K562 (cell line): ENCODE results near the gene SCN1B. TPM values are rescaled to one million over a fixed set of nuclear protein-coding genes. Genes with fewer than 3 reads are reported as not detected.
A peak's percentile ranks its signal among the peaks of the same experiment; 100 is the strongest.

ENCODE experiments used
- ATAC-seq: fragments of 200-7000 bp; cut with Tn5 transposase; 3 replicates; pipeline ENCODE4 v1.9.1; 2020; ENCODE audit warnings: moderate library complexity
- Bru-seq: library from RNA; stranded (reverse); fragments of 400-500 nt; gene quantifications from one replicate; lab custom pipeline; 2021; lab: Mats Ljungman, UMichigan
- BruChase-seq, 2 experiments: library from RNA; stranded (reverse); fragments of 400-500 nt; gene quantifications; one replicate each; lab custom pipeline; 2021; lab: Mats Ljungman, UMichigan
- BruUV-seq: library from RNA; stranded (reverse); fragments of 400-500 nt; replicated peaks from 2 replicates; lab custom pipeline; 2021; lab: Mats Ljungman, UMichigan
- CTCF ChIA-PET: fragments of 300-600 bp; formaldehyde crosslinking; extraction: SDS; loops from one replicate; lab custom pipeline; 2021; ENCODE audit warnings: low intra/inter-chr PET ratio; lab: Yijun Ruan, JAX
- POLR2A ChIA-PET: fragments of 300-600, 350-650 bp; sonication (Branson Sonifier 250); formaldehyde crosslinking; extraction: SDS; loops from one replicate; lab custom pipeline; 2021; ENCODE audit warnings: antibody characterized with exemption, inconsistent platforms; lab: Yijun Ruan, JAX
- DNase-seq, 4 experiments: peaks; one replicate each; pipeline versions ENCODE4 v3.0.0 to v3.0.0-alpha.2; 2011 to 2018; ENCODE audit warnings: low spot score in 3 of 4, mixed read lengths in 3 of 4; ENCODE audit errors: extremely low read depth in 1 of 4
- FAIRE-seq: peaks from 2 replicates; lab custom pipeline; 2011; peaks lifted over from hg19 to GRCh38; lab: Jason Lieb, UNC
- H2AFZ ChIP-seq: 2 replicates; pipeline ENCODE4 v1.6.0; 2011; ENCODE audit warnings: low read depth, low read length, control low read depth, inconsistent platforms
- H3K27ac ChIP-seq: fragments of 200-600 bp; 3 replicates; pipeline ENCODE4 v1.8.0; 2011; ENCODE audit warnings: low read depth, mild to moderate bottlenecking, control low read depth, inconsistent platforms, low read length, moderate library complexity, mixed read lengths; ENCODE audit errors: extremely low read depth
- H3K27me3 ChIP-seq, 2 experiments: fragments of 300-600 bp in 1 of 2; 2 replicates in 1 of 2; 3 replicates in 1 of 2; pipeline versions ENCODE4 v1.6.0 to v1.8.0; 2011; ENCODE audit warnings: inconsistent platforms in 2 of 2, low read length in 2 of 2, mild to moderate bottlenecking in 1 of 2, mixed read lengths in 1 of 2, moderate library complexity in 1 of 2; ENCODE audit not compliant: control insufficient read depth in 2 of 2, insufficient read depth in 2 of 2
- H3K36me3 ChIP-seq: fragments of 300-600 bp; 3 replicates; pipeline ENCODE4 v1.8.0; 2011; ENCODE audit warnings: mild to moderate bottlenecking, low read length, inconsistent platforms; ENCODE audit not compliant: control insufficient read depth, insufficient read depth
- H3K4me1 ChIP-seq, 2 experiments: fragments of 200-600 bp in 1 of 2; replicated peaks in 1 of 2; 2 replicates in 1 of 2; 3 replicates in 1 of 2; pipeline versions ENCODE4 v1.5.1 to v1.8.0; 2011; ENCODE audit warnings: inconsistent platforms in 2 of 2, low read length in 2 of 2, mild to moderate bottlenecking in 1 of 2, mixed read lengths in 1 of 2, moderate library complexity in 1 of 2; ENCODE audit not compliant: control insufficient read depth in 2 of 2, insufficient read depth in 2 of 2
- H3K4me2 ChIP-seq: 2 replicates; pipeline ENCODE4 v1.6.1; 2011; ENCODE audit warnings: low read length, control low read depth, inconsistent platforms, mixed read lengths; ENCODE audit not compliant: insufficient read depth
- H3K4me3 ChIP-seq: fragments of 200-600 bp; sonication (generic), shearing (Covaris generic); 2 replicates; pipeline ENCODE4 v1.5.1; 2016; ENCODE audit warnings: control low read depth, inconsistent platforms
- H3K79me2 ChIP-seq: fragments of 200-600 bp; 3 replicates; pipeline ENCODE4 v1.8.0; 2011; ENCODE audit warnings: low read length, inconsistent platforms; ENCODE audit not compliant: control insufficient read depth, insufficient read depth
- H3K9ac ChIP-seq, 2 experiments: 2 replicates each; pipeline versions ENCODE4 v1.6.0 to v1.6.1; 2011; ENCODE audit warnings: low read depth in 2 of 2, low read length in 2 of 2, control low read depth in 1 of 2, inconsistent platforms in 1 of 2, mild to moderate bottlenecking in 1 of 2, mixed read lengths in 1 of 2; ENCODE audit not compliant: insufficient read depth in 1 of 2
- H3K9me1 ChIP-seq: one replicate; pipeline ENCODE4 v1.6.0; 2011; ENCODE audit warnings: inconsistent platforms, mild to moderate bottlenecking, low read length, moderate library complexity; ENCODE audit not compliant: control insufficient read depth, insufficient read depth
- H3K9me3 ChIP-seq: replicated peaks from 2 replicates; pipeline ENCODE4 v1.5.1; 2011; ENCODE audit warnings: low read depth, low read length, inconsistent platforms; ENCODE audit not compliant: control insufficient read depth, insufficient read depth
- H4K20me1 ChIP-seq: replicated peaks from 2 replicates; pipeline ENCODE4 v1.6.1; 2011; ENCODE audit warnings: low read length, inconsistent platforms, mixed read lengths; ENCODE audit not compliant: control insufficient read depth, insufficient read depth
- ATF3 ChIP-seq, 2 experiments: fragments of 450-650 bp in 1 of 2; sonication (generic) in 1 of 2; formaldehyde crosslinking in 1 of 2; IDR thresholded peaks in 1 of 2; conservative IDR thresholded peaks in 1 of 2; 2 replicates each; pipeline versions ENCODE4 v1.6.1 to v1.8.1; 2016 to 2023; ENCODE audit warnings: mild to moderate bottlenecking in 2 of 2, moderate library complexity in 2 of 2, inconsistent platforms in 1 of 2, missing genetic modification reagents in 1 of 2
- ATF7 ChIP-seq: fragments of 450-650 bp; IDR thresholded peaks from 2 replicates; pipeline ENCODE4 v1.7.1; 2014; ENCODE audit warnings: mild to moderate bottlenecking, moderate library complexity
- CHAMP1 ChIP-seq: fragments of 450-650 bp; IDR thresholded peaks from 2 replicates; pipeline ENCODE4 v1.6.1; 2016; ENCODE audit warnings: mild to moderate bottlenecking
- CREM ChIP-seq: IDR thresholded peaks from 2 replicates; pipeline ENCODE4 v1.6.1; 2014; ENCODE audit warnings: antibody characterized with exemption, low read depth
- MAX ChIP-seq: sonication (generic); formaldehyde crosslinking; IDR thresholded peaks from 2 replicates; pipeline ENCODE4 v1.9.0; 2022; ENCODE audit warnings: mild to moderate bottlenecking, missing genetic modification reagents
- NR2C1 ChIP-seq, 2 experiments: fragments of 450-650 bp; IDR thresholded peaks; 2 replicates each; pipeline ENCODE4 v1.6.1; 2017; ENCODE audit warnings: mild to moderate bottlenecking in 2 of 2, antibody characterized with exemption in 1 of 2, inconsistent platforms in 1 of 2, missing compliant biosample characterization in 1 of 2, missing genetic modification characterization in 1 of 2
- SMARCA4 ChIP-seq: fragments of 450-650 bp; IDR thresholded peaks from 2 replicates; pipeline ENCODE4 v1.6.1; 2016
- ZFP91 ChIP-seq: sonication (generic); formaldehyde crosslinking; IDR thresholded peaks from 2 replicates; pipeline ENCODE4 v1.8.0; 2022; ENCODE audit warnings: mild to moderate bottlenecking, missing genetic modification reagents
- ZNF124 ChIP-seq: sonication (generic); formaldehyde crosslinking; IDR thresholded peaks from 2 replicates; pipeline ENCODE4 v1.8.1; 2022; ENCODE audit warnings: missing genetic modification reagents
- WGBS: fragments of 100-300 bp; shearing (Covaris generic); methylation state at CpG from one replicate; pipeline ENCODE4 v1.1.6; 2016; ENCODE audit warnings: low coverage, mixed read lengths; ENCODE audit not compliant: insufficient coverage; ENCODE audit errors: missing lambda C conversion rate; 5-methylcytosine and 5-hydroxymethylcytosine counted together
- in situ Hi-C: fragments of 300-500 bp; cut with MboI; formaldehyde crosslinking; loops from 4 replicates; pipeline ENCODE4 v1.15.0; 2018; ENCODE audit warnings: inconsistent platforms, mixed read lengths
- intact Hi-C: fragments of 100-400 bp; cut with micrococcal nuclease; formaldehyde crosslinking; loops from 2 replicates; pipeline ENCODE4 v1.14.2; 2022
- long read RNA-seq, 3 experiments: library from polyadenylated mRNA in 2 of 3; library from RNA in 1 of 3; unstranded in 2 of 3; stranded (forward) in 1 of 3; transcript quantifications; one replicate each; pipeline ENCODE4 v2.0.0, GENCODE V29; 2019 to 2022
- polyA minus RNA-seq, 3 experiments: library from RNA; depleted of rRNA, polyadenylated mRNA; stranded (reverse); fragments of >200 nt; gene quantifications; 2 replicates each; pipeline ENCODE4 v1.2.3, GENCODE V29; 2011
- polyA plus RNA-seq, 8 experiments: library from polyadenylated mRNA; depleted of rRNA in 4 of 8; stranded (reverse) in 5 of 8; unstranded in 3 of 8; fragments of >200 nt; fragmentation: Nextera tagmentation in 2 of 8; fragmentation: Illumina TruSeq in 1 of 8; extraction: Ambion mirVana in 2 of 8; extraction: Trizol in 1 of 8; gene quantifications; 2 replicates each; pipeline versions ENCODE4 v1.2.1 to v1.2.3, GENCODE V29; 2011 to 2014; ENCODE audit warnings: inconsistent platforms in 1 of 8, missing spikeins in 1 of 8
- total RNA-seq, 7 experiments: library from RNA; depleted of rRNA in 6 of 7; stranded (reverse); fragments of >200 nt in 6 of 7; fragmentation: Illumina TruSeq in 2 of 7; extraction: Trizol in 2 of 7; gene quantifications; 2 replicates each; pipeline versions ENCODE4 v1.2.1 to v1.2.3, GENCODE V29; 2011 to 2021; ENCODE audit warnings: low replicate concordance in 1 of 7

The SCN1B gene
- 6.3 and 14.6 TPM in 2 replicates for total RNA-seq (2011; cell fraction: chromatin; rRNA removed; ENCODE audit: low replicate concordance)
- 7.7 and 7.9 TPM in 2 replicates for total RNA-seq (2011; cell fraction: nucleolus; rRNA removed)
- 8.3 and 13.4 TPM in 2 replicates for total RNA-seq (2011; cell fraction: nucleoplasm; rRNA removed)
- 0.91 and 1.6 TPM in 2 replicates for total RNA-seq (2014; rRNA removed)
- total RNA-seq (2014; rRNA removed; fragmentation: Illumina TruSeq; extraction: Trizol): 0.51 and 0.80 TPM in 2 replicates
- total RNA-seq (2015; rRNA removed; fragmentation: Illumina TruSeq; extraction: Trizol): 0.91 and 1.2 TPM in 2 replicates
- total RNA-seq (2021): 1.8 TPM in 2 replicates
- polyA plus RNA-seq (2011; rRNA removed): 2.5 and 4.2 TPM in 2 replicates
- 2.3 and 2.6 TPM in 2 replicates for polyA plus RNA-seq (2011; cell fraction: cytosol; rRNA removed)
- 9.1 and 10.0 TPM in 2 replicates for polyA plus RNA-seq (2011; cell fraction: nucleus; rRNA removed)
- 1.4 and 3.7 TPM in 2 replicates for polyA plus RNA-seq (2012)
- polyA plus RNA-seq (2014; fragmentation: Illumina TruSeq; extraction: Trizol): 0.79 and 1.0 TPM in 2 replicates
- polyA plus RNA-seq (2014; fragmentation: Nextera tagmentation; extraction: Ambion mirVana): under 1 TPM; 0.03 to 0.06 TPM
- 1.2 and 2.1 TPM in 2 replicates for polyA plus RNA-seq (2014; rRNA removed)
- 1.1 and 2.6 TPM in 2 replicates for polyA minus RNA-seq (2011; rRNA and poly(A)+ RNA removed)
- 1.2 and 1.5 TPM in 2 replicates for polyA minus RNA-seq (2011; cell fraction: cytosol; rRNA and poly(A)+ RNA removed)
- 1.6 and 2.2 TPM in 2 replicates for polyA minus RNA-seq (2011; cell fraction: nucleus; rRNA and poly(A)+ RNA removed)
- percentile 47 among the genes with signal in this experiment for Bru-seq, nascent RNA
- BruChase-seq, experiment 1, labeled RNA remaining after a 2-hour chase: percentile 45 among the genes with signal in this experiment
- percentile 52 among the genes with signal in this experiment for BruChase-seq, experiment 2, labeled RNA remaining after a 6-hour chase
- long read RNA-seq, experiment 1, partial matches to known transcripts: 0 of 5 reads
- long read RNA-seq, experiment 1, other reads (novel, unspliced or antisense): 3 of 5 reads
- long read RNA-seq, experiment 2, partial matches to known transcripts: 1 of 3 reads
- long read RNA-seq, experiment 2, other reads (novel, unspliced or antisense): 0 of 3 reads
- long read RNA-seq, experiment 3: 0 reads

GRCh38 chr19:35030257-35031071, at the start of gene SCN1B:
Gene SCN1B, plus strand, starts transcription at chr19:35030470. Its CDS starts 351 bp downstream, at chr19:35030821.
- peaks cover 28% of the 10 kb centered on the region for H3K36me3 ChIP-seq
- DNase-seq: peak; percentile 85 to 89 (median 88)
- 0% methylated on average over 38 of the region's 118 CpGs for WGBS
- CTCF ChIA-PET: interaction anchor here (0.8 kb wide), 1 partner anchor 10 kb away, joined by 3 read pairs; no protein-coding TSS in a partner anchor
- peak within 1 kb of the TSS; percentile 54 for H3K4me3 ChIP-seq
- no peaks in the 10 kb centered on the region for H3K9me1 ChIP-seq
- peak; percentile 90 for ATAC-seq
- no TSS peak for BruUV-seq
- H3K4me1 ChIP-seq: peaks cover 0 to 25% of the 10 kb centered on the region in 2 experiments; a peak in 4 of 5 replicates
- H3K27ac ChIP-seq: no peak within 1 kb of the TSS
- intact Hi-C loops: no loop called here
- 0 out of 2 replicates have a peak, but pooled peaks cover 3% of the 10 kb centered on the region for H4K20me1 ChIP-seq
- H3K9me3 ChIP-seq: no peaks in the 10 kb centered on the region
- H3K27me3 ChIP-seq: peaks cover 2 to 17% of the 10 kb centered on the region in 2 experiments; a peak in 1 of 5 replicates
- in situ Hi-C loops: no loop called here
- POLR2A ChIA-PET: interaction anchor here (2.7 kb wide), 1 partner anchor 14 kb away, joined by 8 read pairs; no protein-coding TSS in a partner anchor
- H3K79me2 ChIP-seq: no peaks in the 10 kb centered on the region
- no peak for FAIRE-seq
- peak within 1 kb of the TSS; percentile 66 for H2AFZ ChIP-seq
- H3K9ac ChIP-seq: peak within 1 kb of the TSS; percentile 12 to 84; a peak in 3 of 4 replicates
- peak within 1 kb of the TSS; percentile 70 for H3K4me2 ChIP-seq
- TF ChIP-seq NR2C1 (IDR thresholded peaks at IDR 0.05) (no peak), NR2C1 (tag; IDR thresholded peaks at IDR 0.05) (no peak), ZNF124 (CRISPR knock-in tag) (no peak), MAX (CRISPR knock-in tag) (no peak), SMARCA4 (no peak), ATF3 (IDR thresholded peaks at IDR 0.05) (peak; percentile 53), ATF3 (CRISPR knock-in tag; conservative IDR thresholded peaks at IDR 0.05) (no peak), CHAMP1 (no peak), ATF7 (0 out of 2 replicates have a peak, but pooled peaks have one; percentile 2), ZFP91 (no peak), CREM (0 out of 2 replicates have a peak, but pooled peaks have one; percentile 23)
